GM18511 (cell line): ENCODE measurements around the gene TARBP2.

Experiments
- ATAC-seq: cut with Tn5 transposase; IDR thresholded peaks from one replicate; pipeline ENCODE4 v1.9.1; 2021; ENCODE audit warnings: mild to moderate bottlenecking, moderate library complexity; ENCODE audit not compliant: unreplicated experiment

The TARBP2 gene, protein sequence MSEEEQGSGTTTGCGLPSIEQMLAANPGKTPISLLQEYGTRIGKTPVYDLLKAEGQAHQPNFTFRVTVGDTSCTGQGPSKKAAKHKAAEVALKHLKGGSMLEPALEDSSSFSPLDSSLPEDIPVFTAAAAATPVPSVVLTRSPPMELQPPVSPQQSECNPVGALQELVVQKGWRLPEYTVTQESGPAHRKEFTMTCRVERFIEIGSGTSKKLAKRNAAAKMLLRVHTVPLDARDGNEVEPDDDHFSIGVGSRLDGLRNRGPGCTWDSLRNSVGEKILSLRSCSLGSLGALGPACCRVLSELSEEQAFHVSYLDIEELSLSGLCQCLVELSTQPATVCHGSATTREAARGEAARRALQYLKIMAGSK

DNA sequence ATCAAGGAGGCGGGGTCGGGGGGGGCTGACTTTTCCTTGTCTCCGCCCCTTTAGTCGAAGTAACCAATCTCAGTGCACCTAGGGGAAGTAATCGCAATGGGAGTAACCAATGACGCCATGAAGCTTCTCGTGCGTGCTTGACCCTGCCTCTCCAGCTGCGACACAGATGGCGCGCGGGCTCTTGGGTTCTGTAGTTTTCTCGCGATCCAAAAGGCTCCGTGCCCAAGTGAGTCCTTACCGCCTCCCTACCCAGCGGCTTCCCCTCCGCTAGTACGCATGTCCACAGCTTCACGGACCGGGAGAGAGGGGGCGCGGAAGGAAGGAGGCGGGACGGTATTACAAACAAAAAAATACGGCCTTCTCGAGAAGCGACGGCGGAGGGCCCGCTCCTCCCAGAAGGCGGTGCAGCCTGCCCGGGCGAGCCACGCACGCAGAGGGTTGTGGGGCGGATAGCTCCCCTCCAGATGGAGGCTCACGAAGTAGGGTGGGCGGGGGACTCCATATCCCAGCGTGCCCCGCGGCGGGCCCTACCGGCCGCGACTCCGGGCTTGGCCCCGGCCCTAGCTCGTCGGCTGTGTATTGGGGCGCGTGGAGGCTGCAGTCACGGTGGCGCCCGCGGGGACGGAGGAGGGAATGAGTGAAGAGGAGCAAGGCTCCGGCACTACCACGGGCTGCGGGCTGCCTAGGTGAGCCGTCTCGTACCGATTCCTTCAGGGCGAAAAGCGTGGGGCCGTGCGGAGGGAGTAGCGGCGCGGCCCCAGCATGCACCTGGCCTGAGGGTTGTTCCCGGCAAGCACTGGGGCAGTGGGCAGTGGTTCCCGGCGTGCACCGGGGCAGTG, at the start of gene TARBP2:
TSS of gene TARBP2 (plus strand) at position 508 of the 839 bp plus-strand sequence. CDS start at position 634, 126 bp downstream.
- ATAC-seq: peak; percentile 82

DNA sequence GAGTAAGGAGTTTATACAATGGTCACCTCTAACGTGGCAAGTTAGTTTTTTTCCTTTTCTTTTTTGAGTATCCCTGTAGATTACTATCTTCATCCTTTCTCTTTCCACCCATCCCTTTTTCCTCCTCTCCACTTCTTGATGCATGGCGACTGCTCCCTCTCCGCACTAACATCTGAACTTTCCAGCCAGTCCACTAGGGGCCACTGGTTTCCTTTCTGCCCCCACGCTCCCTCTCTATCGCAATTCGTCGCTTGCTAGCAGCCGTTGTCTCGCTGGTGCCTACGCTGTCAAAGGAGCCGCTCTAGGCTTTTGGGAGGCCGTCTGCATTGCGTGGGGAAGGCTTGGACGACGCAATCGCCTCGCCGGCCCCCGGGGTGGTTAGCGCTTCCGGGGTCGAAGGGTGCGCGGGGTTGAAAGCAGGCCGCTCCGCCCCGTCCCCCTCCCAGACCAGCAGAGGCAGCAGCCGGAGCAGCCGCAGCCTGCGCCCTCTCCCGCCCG, 49.4 kb upstream of the TARBP2 start, which contains the start of gene PCBP2:
TSS of gene PCBP2 (plus strand) at position 442 of the 498 bp plus-strand sequence. CDS start 2,699 bp downstream, outside the sequence.
- peak; percentile 98 for ATAC-seq

DNA sequence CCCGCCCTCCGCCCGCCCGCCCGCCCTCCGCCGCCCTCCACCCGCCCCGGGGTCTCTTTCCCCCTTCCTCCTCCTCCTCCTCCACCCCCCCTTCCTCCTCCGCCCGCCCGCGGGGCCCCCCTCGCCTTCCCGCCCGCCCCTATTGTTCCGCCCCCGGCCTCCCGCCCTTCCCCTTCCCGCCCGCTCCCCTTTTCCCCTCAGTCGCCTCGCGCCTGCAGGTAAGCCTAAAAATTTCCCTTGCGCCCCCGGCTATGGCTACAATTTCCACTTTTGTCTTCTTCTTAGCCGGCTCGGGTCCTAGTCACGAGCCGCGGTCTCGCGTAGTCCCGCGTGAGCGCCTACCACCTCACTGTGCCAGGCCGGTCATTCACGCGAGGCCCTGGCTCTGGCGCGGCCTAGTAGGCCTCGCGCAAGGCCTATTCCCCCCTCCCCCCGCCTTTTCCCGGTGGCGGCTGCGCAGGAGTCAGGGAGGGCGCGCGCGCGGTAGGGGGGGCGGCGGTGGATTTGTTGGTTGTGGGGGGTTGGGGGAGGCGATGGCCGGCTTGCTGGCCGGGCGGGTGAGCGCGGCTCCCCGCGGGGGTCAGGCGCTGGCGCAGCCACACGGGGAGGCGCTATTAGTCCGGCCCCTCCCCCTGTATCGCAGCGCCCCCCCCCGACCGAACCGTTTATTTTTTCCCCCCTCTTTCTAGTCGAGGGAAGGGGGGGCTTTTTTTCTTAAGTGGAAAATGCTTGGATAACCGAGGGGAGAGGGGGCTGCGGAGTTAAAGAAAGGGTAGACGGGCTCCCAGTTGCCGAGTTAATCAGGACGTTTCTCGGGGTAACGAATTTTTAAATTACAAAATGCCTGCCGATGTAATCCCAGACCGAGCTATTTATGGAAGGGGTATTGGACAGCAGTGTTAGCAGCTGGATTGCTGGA, 48.7 kb upstream of the TARBP2 start:
- ATAC-seq: peak; percentile 22

DNA sequence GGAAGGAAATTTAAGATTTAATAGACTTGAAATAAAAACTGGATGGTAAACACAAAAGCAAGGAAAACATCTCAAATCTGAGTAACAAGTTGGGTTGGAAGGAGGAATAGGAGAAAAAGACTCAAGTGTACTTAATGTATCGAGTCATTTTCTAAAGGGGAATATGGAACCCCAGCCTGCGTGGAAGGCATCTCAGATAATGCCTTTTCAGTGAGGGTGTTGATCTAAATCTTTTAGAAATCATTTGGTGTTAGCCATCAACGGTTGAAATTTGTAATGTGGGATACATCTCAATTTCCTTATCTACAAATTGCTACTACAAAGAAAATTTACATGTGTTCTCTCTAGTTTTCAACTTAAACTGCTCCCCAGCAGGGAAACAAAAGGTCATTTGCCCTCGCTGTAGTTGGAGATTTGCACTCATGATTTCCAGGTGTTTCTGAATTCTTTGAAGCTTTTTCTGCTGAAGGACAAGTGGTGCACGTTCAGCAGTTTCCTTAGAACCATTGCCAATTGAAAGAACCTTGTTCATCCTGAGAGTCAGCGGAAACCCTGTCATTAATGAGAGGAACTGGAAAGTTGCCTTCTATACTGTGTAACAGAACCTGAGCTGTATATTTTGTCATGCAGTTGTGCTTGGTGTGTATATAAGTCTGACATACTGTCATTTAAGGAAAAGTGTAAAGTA, 47.0 kb upstream of the TARBP2 start:
- no peak for ATAC-seq

DNA sequence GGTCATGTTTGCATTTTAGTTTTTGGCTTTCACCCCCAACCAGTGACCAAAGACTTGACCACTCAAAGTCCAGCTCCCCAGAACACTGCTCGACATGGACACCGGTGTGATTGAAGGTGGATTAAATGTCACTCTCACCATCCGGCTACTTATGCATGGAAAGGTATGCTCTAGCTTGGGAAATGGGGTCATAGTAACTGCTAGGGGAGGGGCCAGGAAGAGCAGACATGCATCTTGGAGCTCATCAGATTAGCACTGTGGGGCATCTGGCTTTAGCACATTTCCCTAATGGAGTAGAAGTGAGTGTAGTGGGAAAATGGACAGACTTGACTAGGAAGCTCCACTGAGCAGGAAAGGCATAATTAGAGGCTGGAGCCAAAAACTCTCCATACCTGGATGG, 46.4 kb upstream of the TARBP2 start:
- no peak for ATAC-seq

DNA sequence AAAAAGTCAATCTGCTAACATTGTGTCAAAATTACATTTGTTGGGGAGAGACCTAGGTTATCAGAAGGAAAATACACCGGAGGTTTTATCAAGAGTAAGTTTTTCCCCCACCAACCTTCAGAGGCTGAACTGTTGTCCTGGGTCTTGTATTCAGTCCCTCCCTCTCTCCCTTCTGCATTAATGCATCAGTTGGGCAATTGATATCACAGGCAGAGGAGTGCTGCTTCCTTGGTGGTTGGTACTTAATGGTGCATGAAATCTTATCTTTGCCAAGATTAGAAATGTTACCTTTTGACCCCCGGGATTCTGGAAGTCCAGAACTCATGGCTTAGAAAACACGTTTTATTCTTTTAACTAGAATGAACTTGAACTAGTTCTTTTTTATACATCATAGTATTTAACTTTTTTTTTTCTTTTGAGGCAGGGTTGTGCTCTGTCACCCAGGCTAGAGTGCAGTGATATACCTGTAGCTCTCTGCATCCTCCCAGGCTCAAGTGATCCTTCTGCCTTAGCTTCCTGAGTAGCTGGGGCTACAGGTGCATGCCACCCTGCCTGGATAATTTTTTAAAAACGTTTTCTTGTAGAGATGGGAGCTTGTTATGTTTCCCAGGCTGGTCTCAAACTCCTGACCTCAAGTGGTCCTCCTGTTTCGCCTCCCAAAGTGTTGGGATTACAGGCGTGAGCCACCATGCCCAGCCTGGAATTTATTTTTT, 44.3 kb upstream of the TARBP2 start:
- ATAC-seq: no peak

DNA sequence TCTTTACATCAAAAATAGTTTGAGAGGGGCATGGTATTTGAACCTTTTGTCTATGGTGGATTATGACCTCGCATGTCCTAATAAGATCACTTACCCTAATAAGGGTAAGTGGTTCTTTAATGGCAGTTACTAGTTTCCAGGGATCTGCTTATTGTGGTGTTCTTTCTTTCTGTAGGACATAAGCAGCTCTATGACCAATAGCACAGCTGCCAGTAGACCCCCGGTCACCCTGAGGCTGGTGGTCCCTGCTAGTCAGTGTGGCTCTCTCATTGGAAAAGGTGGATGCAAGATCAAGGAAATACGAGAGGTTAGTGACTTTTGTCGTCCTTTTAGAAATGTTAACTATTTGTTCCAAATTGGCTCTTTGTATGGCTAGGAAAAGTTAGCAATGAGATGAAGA, 42.0 kb upstream of the TARBP2 start:
- no peak for ATAC-seq

DNA sequence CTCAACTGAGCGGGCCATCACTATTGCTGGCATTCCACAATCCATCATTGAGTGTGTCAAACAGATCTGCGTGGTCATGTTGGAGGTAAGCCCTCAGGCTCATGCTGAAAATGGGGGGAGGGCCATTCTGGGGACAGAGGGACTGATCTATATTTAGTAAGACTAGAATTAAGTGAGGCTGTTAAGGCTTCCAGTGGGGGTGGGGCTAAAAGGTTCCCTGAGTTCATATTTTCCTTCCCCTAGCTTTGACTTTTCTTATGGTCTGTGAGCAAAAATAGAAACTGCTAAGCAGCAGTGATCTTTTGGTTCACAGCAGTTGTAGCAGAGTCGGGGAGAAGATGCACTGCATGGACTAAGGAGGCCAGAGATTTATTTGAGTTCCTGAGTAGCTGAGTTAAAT, 40.0 kb upstream of the TARBP2 start:
- ATAC-seq: no peak

DNA sequence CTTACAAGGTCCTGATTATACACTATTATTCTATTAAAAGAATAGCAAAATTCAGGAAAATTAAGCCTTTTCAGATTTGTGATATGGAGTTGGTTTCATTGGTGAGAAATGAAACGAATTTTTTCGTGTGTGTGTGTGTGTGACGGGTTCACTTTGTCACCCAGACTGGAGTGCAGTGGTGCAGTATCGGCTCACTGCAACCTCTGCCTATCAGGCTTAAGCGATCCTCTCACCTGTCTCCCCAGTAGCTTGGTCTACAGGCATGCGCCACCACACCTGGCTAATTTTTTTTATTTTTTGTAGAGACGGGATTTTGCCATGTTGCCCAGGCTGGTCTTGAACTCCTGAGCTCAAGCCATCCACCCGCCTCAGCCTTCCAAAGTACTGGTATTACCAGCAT, 39.5 kb upstream of the TARBP2 start:
- ATAC-seq: no peak

DNA sequence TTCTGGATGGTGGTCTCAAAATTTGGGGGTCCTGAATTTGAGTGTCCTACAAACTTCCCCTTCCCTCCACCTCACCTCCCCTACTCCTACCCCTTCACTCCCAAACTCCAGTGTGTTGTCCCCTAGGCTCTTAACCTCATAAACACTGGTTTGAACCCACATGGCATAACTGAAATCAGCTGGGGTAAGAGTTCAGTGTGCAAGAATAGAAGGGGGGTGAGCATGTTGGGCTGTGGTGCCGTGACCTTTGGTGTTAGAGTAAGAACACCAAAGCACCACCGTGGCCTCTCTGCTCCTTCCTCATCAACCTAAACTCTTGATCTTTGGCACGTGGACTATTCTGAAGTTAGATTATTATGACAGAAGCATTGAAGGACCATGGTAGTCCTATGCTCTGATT, 38.1 kb upstream of the TARBP2 start:
- ATAC-seq: no peak

DNA sequence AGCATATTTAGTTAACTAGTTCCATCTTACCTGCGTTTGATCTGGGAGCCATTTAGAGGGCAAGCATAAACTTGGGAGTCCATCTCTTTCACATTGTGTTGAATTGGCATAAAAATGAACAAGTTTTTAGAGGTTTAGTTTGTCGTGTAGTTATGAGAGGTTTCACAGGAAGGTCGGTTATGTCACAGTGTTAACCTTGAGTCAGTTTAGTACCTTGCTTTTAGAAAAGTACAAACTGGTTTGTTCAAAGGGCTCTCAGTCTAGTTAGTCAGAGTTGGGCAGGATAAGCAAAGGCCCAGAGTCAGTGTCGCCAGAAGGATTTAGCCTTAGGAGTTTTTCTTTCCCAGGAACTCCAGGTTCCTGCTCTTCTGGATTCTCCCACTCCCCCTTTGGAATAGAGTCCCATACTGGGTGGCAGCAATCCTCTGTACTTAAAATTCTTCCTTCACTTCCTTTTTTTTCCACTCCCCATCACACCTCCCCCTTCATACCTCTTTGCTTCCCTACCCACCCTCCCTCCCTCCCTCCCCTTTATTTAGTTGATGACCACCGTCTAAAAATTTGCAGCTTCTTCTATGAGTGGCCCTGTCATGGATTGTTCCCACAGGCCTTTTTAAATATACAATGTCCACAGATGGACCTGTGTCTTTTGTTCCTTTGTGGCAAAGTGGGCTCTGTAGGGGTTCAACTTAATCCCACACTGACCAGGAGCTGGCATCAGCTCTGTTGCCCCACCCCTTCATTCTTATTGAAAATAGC, 37.1 kb upstream of the TARBP2 start:
- no peak for ATAC-seq

DNA sequence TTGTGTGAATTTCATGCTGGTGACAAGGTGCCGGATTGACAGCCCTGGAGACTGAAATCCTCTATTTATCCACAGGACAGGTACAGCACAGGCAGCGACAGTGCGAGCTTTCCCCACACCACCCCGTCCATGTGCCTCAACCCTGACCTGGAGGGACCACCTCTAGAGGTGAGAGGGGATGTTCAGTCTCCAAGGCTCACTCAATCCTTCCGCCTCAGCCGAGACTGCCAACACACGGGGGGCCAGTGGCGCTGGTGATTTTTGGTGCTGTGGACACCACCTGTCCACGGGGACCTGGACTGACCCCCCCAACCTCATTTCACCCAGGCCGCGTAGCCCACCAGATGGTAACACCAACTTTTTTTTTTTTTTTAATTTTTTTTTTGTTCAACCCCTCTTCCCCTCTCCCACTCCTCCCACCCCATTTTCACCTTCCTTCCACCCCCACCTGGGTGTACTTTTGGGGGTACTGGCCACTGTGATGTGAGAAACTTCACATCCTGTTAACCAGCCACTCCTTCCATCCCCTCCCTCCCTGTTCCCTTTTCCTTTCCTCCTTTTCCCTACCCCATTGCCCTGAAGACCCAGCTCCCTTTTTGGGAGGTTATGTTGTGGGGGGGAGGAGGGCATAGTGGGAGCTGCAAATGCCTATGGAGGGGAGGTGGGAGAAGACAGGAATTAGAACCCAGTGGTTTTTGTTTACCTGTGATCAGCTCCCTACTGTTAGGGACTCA, 36.2 kb upstream of the TARBP2 start:
- ATAC-seq: no peak

DNA sequence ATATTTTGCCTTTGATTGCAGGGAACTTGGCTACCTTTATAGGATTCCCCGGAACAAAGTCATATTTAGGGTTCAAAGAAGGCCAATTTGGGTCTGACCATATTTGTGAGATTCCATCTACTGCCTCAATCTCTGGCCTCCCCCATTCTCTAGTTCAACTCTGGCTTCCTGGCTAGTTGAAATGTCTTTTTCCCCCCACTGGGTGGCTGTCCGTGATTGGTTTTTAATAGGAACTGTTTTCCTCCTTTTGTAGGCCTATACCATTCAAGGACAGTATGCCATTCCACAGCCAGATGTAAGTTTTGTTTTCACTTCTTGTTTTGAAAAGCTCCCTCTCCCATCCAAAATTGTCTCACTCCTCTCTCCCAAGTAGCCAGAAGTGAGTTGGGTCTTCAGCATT, 35.4 kb upstream of the TARBP2 start:
- no peak for ATAC-seq

DNA sequence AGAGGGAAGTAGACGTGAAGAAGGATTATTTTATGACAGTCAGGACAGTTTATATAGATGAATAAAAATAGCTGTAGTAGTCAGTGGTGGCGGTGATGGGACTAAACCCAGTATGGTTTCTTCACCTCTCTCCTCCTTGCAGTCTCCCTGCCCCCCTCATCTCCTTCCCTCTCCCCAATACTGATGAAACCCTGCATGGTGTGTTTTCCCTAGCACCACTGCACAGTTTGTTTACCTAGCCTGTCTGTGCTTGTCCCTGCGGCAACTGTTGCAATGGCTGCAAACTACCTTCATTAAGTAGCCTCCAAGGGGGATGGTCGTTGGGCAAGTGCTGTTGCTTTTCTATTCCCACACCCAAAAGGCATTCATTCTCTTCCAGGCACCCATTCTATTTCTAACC, 34.4 kb upstream of the TARBP2 start:
- no peak for ATAC-seq

DNA sequence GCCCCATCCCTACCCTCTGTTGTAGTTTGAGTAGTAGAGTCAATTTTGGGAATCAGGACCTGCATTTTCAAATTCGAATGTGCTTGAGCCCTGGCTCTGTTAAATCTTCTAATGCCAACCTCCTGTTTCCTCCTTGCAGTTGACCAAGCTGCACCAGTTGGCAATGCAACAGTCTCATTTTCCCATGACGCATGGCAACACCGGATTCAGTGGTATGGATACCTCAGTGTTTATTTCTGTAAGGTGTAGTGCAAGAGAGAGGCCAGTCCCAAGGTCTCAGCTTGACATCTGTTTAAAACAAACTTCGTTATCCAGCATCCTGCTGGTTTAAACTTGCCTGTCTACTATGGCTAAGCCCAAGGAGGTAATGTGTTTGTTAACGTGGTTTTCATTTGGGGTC, 34.0 kb upstream of the TARBP2 start:
- no peak for ATAC-seq

DNA sequence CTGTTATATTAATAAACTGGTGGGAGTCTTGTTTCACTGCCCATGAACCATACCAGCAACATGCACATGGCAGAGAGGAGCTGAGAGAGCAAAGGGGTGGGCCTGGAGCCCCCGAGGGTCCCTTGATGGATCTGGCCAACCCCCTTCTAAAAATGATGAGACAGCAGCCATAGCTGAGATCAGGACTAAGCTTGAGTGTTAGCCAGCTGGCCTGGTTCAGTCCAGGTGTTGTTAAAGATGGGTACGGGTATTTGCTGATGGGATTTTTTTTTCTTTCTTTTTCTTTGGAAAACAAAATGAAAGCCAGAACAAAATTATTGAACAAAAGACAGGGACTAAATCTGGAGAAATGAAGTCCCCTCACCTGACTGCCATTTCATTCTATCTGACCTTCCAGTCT, 33.2 kb upstream of the TARBP2 start:
- no peak for ATAC-seq

DNA sequence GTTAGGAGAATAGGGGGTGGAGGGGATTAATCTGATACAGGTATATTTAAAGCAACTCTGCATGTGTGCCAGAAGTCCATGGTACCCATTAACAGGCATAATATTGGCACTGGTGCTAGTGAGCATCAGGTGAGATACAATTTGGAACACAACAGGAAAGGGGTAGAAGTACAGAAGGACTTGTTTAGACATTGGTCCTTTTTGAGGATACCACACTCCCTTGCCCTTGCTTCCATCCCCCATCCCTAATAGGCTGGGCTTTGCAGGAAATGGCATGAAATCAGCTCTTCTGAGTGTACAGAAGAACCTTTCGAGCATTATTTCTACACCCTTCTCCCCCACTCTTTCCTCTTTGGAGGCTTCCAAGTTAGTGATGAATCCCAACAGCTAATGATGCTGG, 32.8 kb upstream of the TARBP2 start:
- no peak for ATAC-seq

DNA sequence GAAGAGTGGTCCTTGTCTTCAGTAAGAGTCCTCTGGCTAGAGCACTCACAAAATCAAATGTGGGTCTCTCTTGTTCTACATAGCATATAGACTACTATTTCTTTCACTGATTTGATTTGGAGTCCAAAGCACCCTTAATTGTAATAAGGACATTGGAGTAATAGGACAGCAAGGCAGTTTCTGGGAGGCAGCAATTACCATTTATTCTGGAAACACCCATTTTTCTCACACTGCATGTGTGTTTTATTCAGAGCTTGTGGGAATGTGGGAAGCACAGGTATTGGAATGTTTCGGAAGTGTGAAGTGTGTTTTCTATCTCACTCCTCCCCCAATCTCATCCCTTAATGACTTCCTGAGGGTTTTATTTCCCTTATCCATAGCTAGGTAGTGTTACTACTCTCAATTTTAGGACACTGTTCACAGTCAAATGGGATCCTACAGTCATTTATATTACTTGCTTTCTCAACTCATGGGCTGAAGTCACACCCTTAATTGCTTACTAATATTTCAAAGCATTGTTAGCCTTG, 29.0 kb upstream of the TARBP2 start:
- ATAC-seq: no peak
